Measurements from ENCODE around the gene FADS6. TPM values are rescaled to one million over a fixed set of nuclear protein-coding genes. Genes with fewer than 3 reads are reported as not detected.

Gene FADS6
- total RNA-seq, 2 donors from 2014 or later = not detected

- no peak for DNase-seq (ENCODE audit: low spot score)
- intact Hi-C loops (cut with DNase I) = no loop called here
- no peak overlapping the region for H3K4me3 ChIP-seq
- no peak overlapping the region for H3K27ac ChIP-seq
- H3K4me1 ChIP-seq (replicated peaks) = no peaks in the 10 kb centered on the region
- H3K36me3 ChIP-seq = no peaks in the 10 kb centered on the region
- H3K9me3 ChIP-seq = no peaks in the 10 kb centered on the region
- no peaks in the 10 kb centered on the region for H3K27me3 ChIP-seq (replicated peaks; ENCODE audit: insufficient read depth)
- 94% methylated on average over 19 of the region's 19 CpGs for WGBS
- TF ChIP-seq CTCF (IDR thresholded peaks at IDR 0.05) (no peak), POLR2AphosphoS5 (IDR thresholded peaks at IDR 0.05) (no peak), POLR2A (IDR thresholded peaks at IDR 0.05) (no peak)
Measured at GRCh38 chr17:74830861-74831260, 62.6 kb downstream of the FADS6 start.

GRCh38 chr17:74827800-74828199 is 65.6 kb downstream of the FADS6 start:
- Histone ChIP-seq H3K4me1 (replicated peaks) (no peaks in the 10 kb centered on the region), H3K27ac (no peak overlapping the region)

More at GRCh38 chr17:74827800-74828199, 65.6 kb downstream of the FADS6 start:
- Histone ChIP-seq H3K27me3 (replicated peaks; ENCODE audit: insufficient read depth) (no peaks in the 10 kb centered on the region), H3K4me3 (no peak overlapping the region), H3K9me3 (no peaks in the 10 kb centered on the region), H3K36me3 (no peaks in the 10 kb centered on the region)
- 89% methylated on average over 11 of the region's 11 CpGs for WGBS
- intact Hi-C loops (cut with DNase I) = no loop called here
- no peak for DNase-seq (ENCODE audit: low spot score)
- TF ChIP-seq POLR2AphosphoS5 (IDR thresholded peaks at IDR 0.05) (no peak), POLR2A (IDR thresholded peaks at IDR 0.05) (no peak)

Other genes starting within 250 kb of the FADS6 start
- gene CD300LF, start 180.7 kb downstream of the FADS6 start, total RNA-seq = 1 to 10 TPM in 1 of 2 donors, under 1 TPM in 1; 0.59 to 1.2 TPM
- 1 to 10 TPM; 1.6 to 2.2 TPM for gene RAB37, start 156.4 kb downstream of the FADS6 start, total RNA-seq
- gene NHERF1, start 145.0 kb downstream of the FADS6 start, total RNA-seq = 100 to 1,000 TPM in 1 of 2 donors, 10 to 100 TPM in 1; 84.1 to 133 TPM
- gene NAT9, start 117.3 kb downstream of the FADS6 start, total RNA-seq = 10 to 100 TPM; 29.6 to 49.3 TPM
- gene GRIN2C, start 33.7 kb downstream of the FADS6 start, total RNA-seq = 1 to 10 TPM in 1 of 2 donors, not detected in 1; 3.6 TPM
- gene FDXR, start 20.6 kb downstream of the FADS6 start, total RNA-seq = 100 to 1,000 TPM in 1 of 2 donors, 10 to 100 TPM in 1; 24.6 to 182 TPM
- 1 to 10 TPM in 1 of 2 donors, not detected in 1; 1.1 TPM for gene USH1G, start 29.6 kb upstream of the FADS6 start, total RNA-seq
- gene OTOP2, start 30.6 kb upstream of the FADS6 start, total RNA-seq = under 1 TPM in 1 of 2 donors, not detected in 1; 0.85 TPM
- gene OTOP3, start 42.3 kb upstream of the FADS6 start, total RNA-seq = not detected
- gene HID1, start 79.1 kb upstream of the FADS6 start, total RNA-seq = 100 to 1,000 TPM in 1 of 2 donors, 10 to 100 TPM in 1; 87.1 to 101 TPM
- gene CDR2L, start 94.0 kb upstream of the FADS6 start, total RNA-seq = 10 to 100 TPM; 13.7 to 34.9 TPM
- gene MRPL58, start 119.0 kb upstream of the FADS6 start, total RNA-seq = 10 to 100 TPM; 28.4 to 73.8 TPM
- 100 to 1,000 TPM; 116 to 201 TPM for gene ATP5PD, start 153.3 kb upstream of the FADS6 start, total RNA-seq
- gene KCTD2, start 153.6 kb upstream of the FADS6 start, total RNA-seq = 100 to 1,000 TPM in 1 of 2 donors, 10 to 100 TPM in 1; 24.4 to 104 TPM
- 10 to 100 TPM; 65.0 to 66.4 TPM for gene SLC16A5, start 194.3 kb upstream of the FADS6 start, total RNA-seq
- gene ARMC7, start 216.3 kb upstream of the FADS6 start, total RNA-seq = 10 to 100 TPM; 13.6 to 15.1 TPM
- 100 to 1,000 TPM; 120 to 166 TPM for gene NT5C, start 238.1 kb upstream of the FADS6 start, total RNA-seq

All from prostate gland (tissue), 2 donors.